GM19238 (cell line): ENCODE results near the gene NPIPB8.
"Not testable (repeated sequence)": the region's sequence is repeated elsewhere in the genome, so short reads cannot be mapped to it uniquely, and the experiment has no call there.

Experiments
- DNase-seq: peaks from one replicate; pipeline ENCODE4 v3.0.0; 2011; ENCODE audit warnings: low spot score; ENCODE audit not compliant: insufficient read length

NPIPB8 gene

GRCh38 chr16:28623172-28623711 is 14.6 kb upstream of the NPIPB8 start:
- no peak for DNase-seq

GRCh38 chr16:28630905-28631304 is 7.0 kb upstream of the NPIPB8 start:
- not testable (repeated sequence) for DNase-seq

- DNase-seq = not testable (repeated sequence)
These were observed 1.6 kb upstream of the NPIPB8 start for GRCh38 chr16:28636093-28636823.

GRCh38 chr16:28638359-28638758 is 494 bp downstream of the NPIPB8 start:
- not testable (repeated sequence) for DNase-seq

- DNase-seq = not testable (repeated sequence)
These were observed 2.1 kb downstream of the NPIPB8 start for GRCh38 chr16:28639959-28640358.

- not testable (repeated sequence) for DNase-seq
These were observed 28.4 kb downstream of the NPIPB8 start for GRCh38 chr16:28666264-28666663.

- not testable (repeated sequence) for DNase-seq
These were observed 29.6 kb downstream of the NPIPB8 start for GRCh38 chr16:28667480-28667879.

- DNase-seq = not testable (repeated sequence)
These were observed 30.3 kb downstream of the NPIPB8 start for GRCh38 chr16:28668199-28668598.

- not testable (repeated sequence) for DNase-seq
These were observed 50.6 kb downstream of the NPIPB8 start for GRCh38 chr16:28688327-28688952.

GRCh38 chr16:28689425-28689824 is 51.6 kb downstream of the NPIPB8 start:
- DNase-seq = not testable (repeated sequence)

GRCh38 chr16:28691722-28692121 is 53.9 kb downstream of the NPIPB8 start:
- DNase-seq = not testable (repeated sequence)

- not testable (repeated sequence) for DNase-seq
These were observed 55.5 kb downstream of the NPIPB8 start for GRCh38 chr16:28693257-28693950.

- not testable (repeated sequence) for DNase-seq
These were observed 61.9 kb downstream of the NPIPB8 start for GRCh38 chr16:28699792-28700191.

- DNase-seq = not testable (repeated sequence)
These were observed 62.5 kb downstream of the NPIPB8 start for GRCh38 chr16:28700349-28700748.

- not testable (repeated sequence) for DNase-seq
These were observed 63.5 kb downstream of the NPIPB8 start for GRCh38 chr16:28701384-28701783.

GRCh38 chr16:28704246-28704645 is 66.4 kb downstream of the NPIPB8 start:
- DNase-seq = not testable (repeated sequence)
